BE2C (cell line): ENCODE results near the gene MAPK4.

Source experiments
- DNase-seq: peaks from one replicate; pipeline ENCODE4 v3.0.0-alpha.2; 2020
- H3K27me3 ChIP-seq: fragments of 250-450 bp; sonication (Bioruptor Pico); 2 replicates; pipeline ENCODE4 v1.5.1; 2020; ENCODE audit warnings: mild to moderate bottlenecking
- H3K36me3 ChIP-seq: fragments of 250-450 bp; sonication (Bioruptor Pico); 2 replicates; pipeline ENCODE4 v1.5.1; 2020; ENCODE audit warnings: mild to moderate bottlenecking
- H3K4me1 ChIP-seq: fragments of 250-450 bp; sonication (Bioruptor Pico); 2 replicates; pipeline ENCODE4 v1.5.1; 2020
- H3K4me3 ChIP-seq: 2 replicates; pipeline ENCODE4 v1.5.1; 2011; ENCODE audit warnings: low read depth, low read length
- H3K9me3 ChIP-seq: fragments of 250-450 bp; sonication (Bioruptor Pico); 2 replicates; pipeline ENCODE4 v1.5.1; 2020
- CTCF ChIP-seq: IDR thresholded peaks from 2 replicates; pipeline ENCODE4 v1.5.1; 2012; ENCODE audit warnings: mild to moderate bottlenecking, low read depth, low read length

The MAPK4 gene

GRCh38 chr18:50659091-50660003 is 99.5 kb downstream of the MAPK4 start:
- DNase-seq: no peak
- Histone ChIP-seq H3K27me3 (no peaks in the 10 kb centered on the region), H3K4me3 (no peak overlapping the region), H3K36me3 (no peaks in the 10 kb centered on the region), H3K9me3 (no peaks in the 10 kb centered on the region), H3K4me1 (no peaks in the 10 kb centered on the region)
- no peak for TF ChIP-seq CTCF

GRCh38 chr18:50661013-50661412 is 101.1 kb downstream of the MAPK4 start:
- Histone ChIP-seq H3K4me1 (no peaks in the 10 kb centered on the region), H3K27me3 (no peaks in the 10 kb centered on the region), H3K9me3 (no peaks in the 10 kb centered on the region), H3K36me3 (no peaks in the 10 kb centered on the region), H3K4me3 (no peak overlapping the region)
- TF ChIP-seq CTCF: no peak
- no peak for DNase-seq

- TF ChIP-seq CTCF: peak; percentile 52
- H3K4me3 ChIP-seq: no peak overlapping the region
- no peaks in the 10 kb centered on the region for H3K27me3 ChIP-seq
- H3K36me3 ChIP-seq: no peaks in the 10 kb centered on the region
- H3K4me1 ChIP-seq: no peaks in the 10 kb centered on the region
- no peak for DNase-seq
- no peaks in the 10 kb centered on the region for H3K9me3 ChIP-seq
These were observed 102.3 kb downstream of the MAPK4 start for GRCh38 chr18:50662177-50662576.

- no peak for DNase-seq
- no peaks in the 10 kb centered on the region for H3K36me3 ChIP-seq
- TF ChIP-seq CTCF: no peak
These were observed 103.0 kb downstream of the MAPK4 start for GRCh38 chr18:50662775-50663383.

GRCh38 chr18:50663626-50664441 is 103.9 kb downstream of the MAPK4 start:
- no peaks in the 10 kb centered on the region for H3K36me3 ChIP-seq
- no peaks in the 10 kb centered on the region for H3K27me3 ChIP-seq
- TF ChIP-seq CTCF: no peak
- H3K4me1 ChIP-seq: no peaks in the 10 kb centered on the region
- no peaks in the 10 kb centered on the region for H3K9me3 ChIP-seq
- no peak overlapping the region for H3K4me3 ChIP-seq
- DNase-seq: no peak

More at GRCh38 chr18:50662775-50663383, 103.0 kb downstream of the MAPK4 start:
- Histone ChIP-seq H3K4me1 (no peaks in the 10 kb centered on the region), H3K4me3 (no peak overlapping the region), H3K9me3 (no peaks in the 10 kb centered on the region), H3K27me3 (no peaks in the 10 kb centered on the region)
